Stimulated activated CD4-positive, alpha-beta T cell treated with anti-CD3 and anti-CD28 coated beads, TNF-alpha, amount 100 ng/mL, for 48 hours (primary cell): Measurements from ENCODE around the gene ANXA3.

Experiments
- DNase-seq, 3 donors: peaks; one replicate each; pipeline ENCODE4 v3.0.0-alpha.2; 2020; ENCODE audit warnings: low read depth in 3 of 3

Gene ANXA3

DNA sequence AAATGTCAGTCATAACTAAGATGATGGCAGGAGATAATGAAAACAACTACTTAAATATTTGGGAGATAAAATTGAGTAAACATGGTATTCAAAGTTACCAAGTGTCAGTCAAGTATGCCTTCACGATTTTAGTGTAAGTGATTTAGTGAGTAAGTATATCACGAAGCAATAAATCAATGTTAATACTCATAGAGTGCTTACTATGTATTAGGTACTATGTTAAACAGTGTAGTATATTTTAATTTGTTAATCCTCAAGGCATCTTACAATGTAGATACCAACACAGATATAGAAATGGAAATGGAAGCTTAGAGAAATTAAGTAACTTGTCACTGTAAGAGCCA lies 59.6 kb downstream of the ANXA3 start:
- DNase-seq = no peak

DNA sequence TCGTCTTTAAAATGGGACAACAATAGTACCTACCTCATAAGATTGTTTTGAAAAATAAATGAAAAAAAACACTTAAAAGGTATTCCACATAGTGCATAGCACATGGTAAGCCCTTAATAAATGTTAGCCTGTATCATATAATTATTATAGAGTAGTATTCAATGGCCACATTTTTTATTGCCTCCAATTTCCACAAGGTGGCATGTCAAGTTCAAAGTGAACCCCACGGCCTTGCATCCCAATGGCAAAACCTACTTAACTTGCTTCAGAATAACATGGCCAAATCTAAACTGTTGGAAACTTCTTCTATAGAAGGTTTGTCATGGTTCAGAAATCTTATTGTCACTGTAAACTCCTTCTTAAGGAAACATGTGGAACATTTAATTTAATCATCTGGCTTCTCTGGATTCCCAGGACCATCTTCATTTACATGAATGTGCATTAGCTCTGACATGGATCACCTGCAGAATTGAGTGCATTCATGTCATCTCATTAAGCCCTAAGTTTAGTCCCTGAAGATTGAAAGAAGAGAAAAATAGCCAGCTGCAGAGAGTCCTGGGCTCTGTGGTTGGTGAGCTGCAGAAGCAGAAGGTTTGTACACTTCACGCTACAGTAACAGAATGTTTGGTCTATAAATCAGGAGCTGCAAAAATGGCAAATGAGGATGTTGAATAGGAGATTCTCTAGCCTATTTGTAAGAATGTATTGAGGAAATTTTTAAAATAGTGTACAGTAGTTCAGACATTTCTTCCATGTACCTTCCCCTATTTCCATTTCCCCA lies 61.0 kb downstream of the ANXA3 start:
- DNase-seq = no peak

DNA sequence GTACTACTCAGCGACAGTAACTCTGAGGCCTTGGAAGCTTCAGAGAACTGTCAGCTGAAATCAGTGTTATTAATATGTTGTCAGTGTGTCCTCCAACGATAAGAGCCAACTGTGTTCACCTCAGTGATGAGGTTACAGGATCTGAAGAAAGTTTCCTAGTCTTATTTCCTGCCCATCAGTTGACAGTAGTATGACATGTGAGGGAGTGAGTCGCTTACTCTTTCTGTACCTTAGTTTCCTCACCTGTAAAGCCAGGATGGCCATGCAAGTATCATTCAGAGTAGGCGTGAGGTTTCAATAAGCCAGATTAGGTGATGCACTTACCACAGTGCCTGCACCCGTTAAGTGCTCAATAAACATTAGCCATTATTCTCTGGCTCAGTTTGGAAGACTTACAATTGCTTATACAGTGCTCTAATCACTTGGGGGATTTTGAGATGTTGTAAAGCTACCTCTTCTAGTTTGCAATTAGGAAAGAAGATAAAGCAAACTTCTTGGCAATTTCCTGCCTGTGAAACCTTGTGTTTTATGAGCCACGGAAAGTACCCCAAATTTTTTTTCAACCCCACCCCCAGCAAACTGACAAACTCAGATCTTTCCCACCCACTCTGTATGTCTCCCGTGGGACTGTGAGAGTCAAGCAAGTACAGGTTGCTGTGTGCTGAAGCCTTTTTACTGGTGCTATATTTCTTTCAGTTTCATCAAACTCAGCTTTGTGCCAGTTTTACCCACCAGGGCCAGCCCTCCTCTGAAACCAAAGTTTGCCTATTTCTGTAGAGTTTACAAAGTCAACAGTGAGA lies 62.2 kb downstream of the ANXA3 start:
- DNase-seq = no peak

DNA sequence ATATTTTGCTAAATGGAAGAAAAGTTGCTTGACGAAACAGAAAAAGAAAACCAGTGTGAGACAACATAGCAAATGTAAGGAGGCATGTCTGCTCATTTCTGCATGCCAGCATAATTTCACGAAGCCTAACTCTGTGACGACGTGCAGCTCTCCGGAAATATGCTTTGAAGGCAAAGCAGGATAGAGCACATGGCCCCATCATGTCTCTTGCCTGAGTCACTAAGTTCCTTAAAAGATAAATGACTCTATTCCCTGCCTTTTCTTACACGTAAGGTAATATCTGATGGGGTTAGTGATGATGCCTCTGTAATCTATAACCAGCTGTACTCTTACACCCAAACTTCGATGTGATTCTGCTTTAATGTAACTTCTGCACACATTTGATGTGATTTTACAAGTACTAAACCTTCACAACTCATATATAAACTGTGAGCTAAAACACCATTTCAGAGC lies 64.5 kb downstream of the ANXA3 start:
- DNase-seq = no peak

DNA sequence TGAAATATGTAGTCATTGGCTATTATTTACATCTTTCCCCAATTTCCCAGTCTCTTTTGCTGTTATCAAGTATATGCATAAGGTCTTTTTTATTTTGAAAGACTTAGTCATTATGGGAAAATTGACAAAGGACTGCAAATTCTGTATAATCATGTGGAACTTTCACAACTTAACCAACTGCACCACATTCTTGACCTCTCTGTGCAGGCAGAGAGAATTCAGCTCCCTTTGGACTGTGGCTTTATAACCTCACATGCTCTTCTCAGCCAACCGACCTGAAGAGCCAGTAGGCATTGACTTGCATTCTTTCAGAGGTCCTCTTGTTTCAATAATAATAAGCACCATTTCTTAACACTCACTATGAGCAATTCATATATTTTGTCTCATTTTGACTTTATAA lies 66.9 kb downstream of the ANXA3 start:
- no peak for DNase-seq

DNA sequence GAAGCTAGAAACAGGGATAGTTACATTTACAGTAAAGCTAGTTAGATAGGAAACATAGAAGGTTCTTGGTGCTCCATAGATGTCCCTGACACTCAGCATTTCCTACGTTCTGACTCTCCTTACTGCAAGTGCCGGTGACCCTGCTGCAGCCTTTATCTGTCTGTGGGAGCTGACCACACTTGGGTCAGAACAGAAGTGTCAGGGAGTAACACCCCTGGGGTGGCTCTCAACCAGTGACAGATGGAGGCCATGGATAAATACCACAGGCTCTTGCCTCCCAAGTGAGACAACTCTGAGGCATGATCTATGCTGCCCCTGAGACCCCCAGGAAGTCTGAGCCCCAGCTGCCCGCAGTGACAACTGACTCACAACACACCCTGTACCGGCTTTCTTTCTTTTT lies 69.8 kb downstream of the ANXA3 start:
- DNase-seq = no peak

DNA sequence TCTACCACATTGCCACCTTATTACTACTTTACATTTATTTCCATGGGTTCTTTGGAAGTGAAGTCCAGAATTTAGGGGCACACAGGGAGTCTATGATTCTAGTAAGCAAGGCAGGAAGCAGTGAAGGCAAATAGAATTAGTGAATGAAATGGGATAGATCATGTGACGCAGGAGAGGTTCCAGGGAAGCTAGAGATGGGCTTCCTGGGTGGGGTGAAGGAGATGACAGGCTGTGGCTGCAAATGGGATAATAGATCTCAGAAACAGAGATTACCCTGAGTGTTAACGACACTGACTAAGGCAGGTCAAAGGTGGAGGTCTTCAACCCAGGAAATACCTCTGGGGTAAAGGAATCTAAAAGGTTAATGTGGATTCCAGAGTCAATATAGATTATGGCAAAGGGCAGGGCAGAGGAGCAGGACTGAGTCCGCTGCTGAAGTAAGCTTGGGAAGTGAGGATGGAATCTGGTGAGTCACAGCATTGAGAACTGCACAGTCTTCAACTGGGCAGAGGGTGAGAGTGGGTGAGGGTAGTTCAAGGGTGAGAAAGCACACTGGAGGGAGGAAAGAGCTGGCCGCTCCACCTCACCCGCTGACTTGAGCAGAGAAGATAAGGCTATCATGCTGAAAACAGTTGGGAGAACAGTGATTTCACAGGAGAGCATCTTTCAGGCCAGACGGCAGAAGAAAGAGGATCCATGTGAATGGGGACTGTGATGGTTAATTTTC lies 70.8 kb downstream of the ANXA3 start:
- DNase-seq = no peak

DNA sequence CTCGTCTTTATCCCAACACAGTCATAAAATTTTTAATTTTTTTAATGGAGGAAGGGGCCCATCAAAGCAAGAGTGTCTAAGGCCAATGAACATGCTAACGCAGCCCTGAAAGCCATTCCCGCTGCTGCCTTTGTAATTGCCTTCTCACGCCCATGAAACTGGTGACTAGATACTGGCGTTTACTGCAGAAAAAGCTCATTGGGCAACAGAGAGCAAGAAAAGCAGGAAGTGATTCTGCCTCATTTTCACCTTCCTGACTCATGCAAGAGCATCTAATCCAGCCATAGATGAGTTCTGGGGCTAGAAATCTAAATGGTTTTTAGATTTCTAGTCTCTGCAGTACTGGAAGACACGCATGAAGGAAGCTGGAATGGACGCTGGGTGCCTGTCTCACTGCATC lies 72.5 kb downstream of the ANXA3 start:
- no peak for DNase-seq

DNA sequence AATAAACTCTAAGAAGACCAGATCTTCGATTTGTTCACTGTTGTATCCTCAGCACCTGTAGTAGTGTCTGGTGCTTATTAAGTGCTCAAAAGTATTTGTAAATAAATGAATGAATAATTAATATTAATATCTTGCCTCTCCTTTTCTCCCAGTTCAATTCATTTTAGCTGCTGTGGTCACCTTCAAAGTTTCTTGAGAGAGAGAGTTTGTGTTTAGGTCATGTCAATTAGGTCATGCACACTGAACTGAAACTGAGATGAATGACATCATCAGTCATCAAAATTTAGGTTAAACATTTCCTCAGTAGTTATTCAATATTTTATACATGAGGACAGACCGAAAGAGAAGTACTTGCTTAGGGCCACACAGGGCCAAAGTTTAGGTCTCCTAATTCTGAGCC lies 73.5 kb downstream of the ANXA3 start:
- no peak for DNase-seq

DNA sequence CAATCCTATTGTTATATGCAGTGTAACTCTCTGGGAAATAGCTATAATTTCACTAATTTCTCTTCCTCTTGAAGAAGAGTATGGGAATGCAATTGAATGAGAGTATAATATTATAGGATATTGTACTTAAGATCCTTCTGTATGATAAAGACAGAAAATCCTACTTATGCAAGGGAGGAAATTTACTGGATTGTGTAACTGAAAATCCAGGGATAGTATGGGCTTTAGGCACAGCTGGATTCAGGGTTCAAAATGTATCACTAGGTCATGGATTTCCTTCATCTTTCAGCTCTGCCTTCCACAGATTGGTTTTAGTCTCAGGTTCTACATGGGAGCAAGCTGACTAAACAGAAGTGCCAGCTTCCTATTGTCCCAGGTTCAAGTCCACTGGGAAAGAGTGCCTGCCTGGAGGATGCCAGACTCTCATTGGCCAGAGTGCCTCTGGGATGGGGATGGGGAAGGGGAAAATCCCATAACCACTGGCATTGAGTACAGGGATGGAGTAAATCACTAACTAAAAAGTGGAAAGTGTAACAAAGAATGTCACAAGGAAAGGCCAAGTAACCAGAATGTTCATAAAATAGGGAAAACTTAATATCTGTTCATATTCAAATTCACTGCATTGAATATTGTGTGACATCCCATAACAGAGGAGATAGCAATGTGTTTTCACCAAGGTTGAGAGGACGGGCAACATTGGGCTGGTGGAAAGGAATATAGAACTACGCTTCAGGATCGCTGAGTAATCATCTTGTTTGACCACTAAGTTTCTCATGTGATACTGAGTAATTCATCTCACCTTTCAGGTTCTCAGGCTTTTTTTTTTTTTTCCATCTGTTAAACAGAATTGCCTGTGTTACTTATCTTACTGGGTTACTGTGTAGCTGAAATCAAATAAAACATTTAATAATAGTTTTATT lies 75.7 kb downstream of the ANXA3 start:
- DNase-seq = no peak

DNA sequence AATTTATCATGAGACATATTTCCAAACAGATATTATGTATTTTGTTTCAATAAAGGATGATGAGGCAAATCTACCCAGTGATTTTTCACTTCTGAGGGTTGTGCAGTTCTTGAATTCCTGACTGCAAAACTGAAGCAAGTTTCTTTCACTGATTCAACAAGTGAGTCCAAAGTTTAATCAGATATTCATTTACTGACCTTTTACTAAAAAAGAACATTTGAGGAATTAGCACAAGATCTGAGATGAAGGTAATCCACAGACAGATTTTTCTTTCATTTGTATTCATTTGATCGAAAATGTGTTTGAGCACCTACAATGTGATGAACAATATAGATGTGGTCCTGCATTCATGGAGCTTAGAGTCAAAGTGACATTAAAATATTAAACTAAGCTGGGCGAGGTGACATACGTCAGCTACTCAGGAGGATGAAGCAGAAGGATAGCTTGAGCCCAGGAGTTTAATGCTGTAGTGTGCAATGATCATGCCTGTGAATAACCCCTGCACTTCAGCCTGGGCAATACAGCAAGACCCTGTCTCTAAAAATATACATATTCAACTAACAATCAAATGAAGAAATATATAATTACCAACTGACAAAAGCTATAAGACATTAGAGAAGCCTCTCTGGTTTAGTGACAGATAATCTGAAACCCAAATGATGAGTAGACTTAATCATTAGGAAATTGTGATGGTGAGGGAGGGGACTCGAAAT lies 76.6 kb downstream of the ANXA3 start:
- DNase-seq = no peak

DNA sequence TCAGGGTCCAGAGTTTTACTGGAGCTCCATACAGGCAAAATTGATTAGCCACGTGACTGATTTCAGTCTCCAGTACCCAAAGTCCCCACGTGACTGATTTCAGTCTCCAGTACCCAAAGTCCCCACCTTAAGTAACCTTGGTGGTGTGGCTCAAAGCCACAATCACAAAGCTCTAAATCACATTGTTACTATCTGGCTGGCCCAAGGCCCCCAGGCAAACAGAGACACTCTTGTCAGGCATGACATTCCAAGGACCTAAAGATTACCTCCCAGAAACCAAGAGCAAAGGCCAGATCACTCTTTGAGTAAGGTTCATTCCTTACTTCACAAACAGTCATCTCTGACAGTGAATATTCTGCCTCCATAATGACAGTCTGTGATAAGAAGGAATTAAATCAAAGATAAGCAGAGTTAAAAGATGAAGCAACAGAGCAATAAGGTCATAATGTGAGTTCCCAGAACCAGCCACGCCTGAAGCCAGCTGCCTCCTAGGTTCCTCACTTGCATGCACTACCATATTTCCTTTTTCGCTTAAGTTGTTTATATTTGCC lies 78.5 kb downstream of the ANXA3 start:
- DNase-seq = no peak

DNA sequence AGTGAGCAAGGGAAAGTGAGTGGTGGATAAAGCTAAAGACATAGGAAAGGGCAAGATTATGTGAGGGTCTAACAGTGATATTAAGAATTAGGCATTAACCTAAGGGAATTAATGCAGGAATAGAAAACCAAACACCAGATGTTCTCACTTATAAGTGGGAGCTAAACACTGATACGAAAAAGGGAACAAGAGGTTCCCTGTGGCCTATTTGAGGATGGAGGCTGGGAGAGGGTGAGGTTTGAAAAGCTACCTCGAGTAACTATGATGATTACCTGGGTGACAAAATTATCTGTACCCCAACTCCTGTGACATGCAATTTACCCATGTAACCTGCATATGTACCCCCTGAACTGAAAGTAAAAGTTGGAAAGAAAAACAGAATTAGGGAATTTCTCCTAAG lies 79.0 kb downstream of the ANXA3 start:
- no peak for DNase-seq

DNA sequence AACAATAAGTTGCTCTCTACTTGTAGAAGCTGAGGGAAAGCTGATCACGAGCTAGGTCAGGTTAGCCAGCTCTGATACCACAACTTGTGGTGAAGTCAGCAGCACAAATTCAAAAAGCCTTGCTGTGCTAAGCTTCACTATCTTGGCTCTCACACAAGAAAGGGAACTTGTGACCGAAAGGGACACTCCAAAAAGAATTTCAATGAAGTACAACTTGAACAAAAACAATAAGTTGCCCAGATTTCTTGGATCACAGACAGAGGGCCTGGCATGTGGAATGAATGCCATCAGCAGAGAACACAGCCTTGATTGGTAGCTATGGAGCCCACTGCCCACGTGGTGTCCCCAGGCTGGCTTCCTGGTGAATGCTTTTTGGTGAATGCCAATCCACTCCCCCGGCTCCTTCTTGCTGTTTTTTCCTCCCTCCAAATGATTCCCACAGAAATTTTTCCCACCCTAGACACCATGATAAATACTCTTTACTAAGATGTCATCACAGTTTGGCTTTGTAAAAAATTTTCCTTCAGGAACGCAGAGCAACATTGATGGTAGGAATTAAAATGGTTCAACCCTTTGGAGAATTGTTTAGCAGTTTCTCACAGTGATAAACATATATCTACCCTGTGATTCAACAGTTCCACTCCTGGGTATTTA lies 82.6 kb downstream of the ANXA3 start:
- no peak for DNase-seq

DNA sequence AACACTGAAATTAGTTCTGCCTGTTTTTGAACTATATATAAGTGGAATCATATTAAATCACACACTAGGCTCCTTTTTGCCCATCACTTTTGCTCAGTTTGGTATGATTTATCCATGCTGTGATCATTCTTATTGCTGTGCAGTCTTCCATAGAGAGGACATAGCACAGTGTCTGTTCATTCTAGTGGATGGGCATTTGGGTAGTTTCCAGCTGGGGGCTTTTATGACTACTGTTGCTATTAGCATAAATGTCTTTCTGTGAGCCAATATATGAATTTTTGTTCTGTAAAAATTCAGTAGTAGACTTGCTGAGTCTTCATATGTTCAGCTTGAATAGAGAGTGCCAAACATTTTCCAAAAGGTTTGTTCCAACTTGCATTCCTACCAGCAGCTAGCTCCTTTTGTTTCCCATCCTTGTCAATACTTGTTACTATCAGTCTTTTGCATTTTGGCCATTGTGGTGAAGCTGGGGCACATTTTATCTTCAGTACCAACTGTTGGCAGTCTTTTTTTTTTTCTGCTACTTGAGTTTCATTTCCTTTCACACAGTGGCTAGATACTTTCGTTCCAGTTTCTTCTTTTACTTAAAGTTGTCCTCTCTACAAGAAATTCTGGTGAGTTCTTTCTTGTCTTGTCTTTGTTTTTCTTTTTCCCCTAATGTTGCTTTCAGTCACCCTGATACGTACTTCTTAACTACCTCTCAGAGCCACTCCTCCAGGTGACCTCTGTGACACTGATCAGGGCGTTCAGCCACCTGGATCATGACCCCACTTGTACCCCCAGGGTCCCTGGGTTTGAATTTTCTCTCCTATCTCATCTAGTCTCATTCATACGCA lies 87.0 kb downstream of the ANXA3 start:
- no peak for DNase-seq

DNA sequence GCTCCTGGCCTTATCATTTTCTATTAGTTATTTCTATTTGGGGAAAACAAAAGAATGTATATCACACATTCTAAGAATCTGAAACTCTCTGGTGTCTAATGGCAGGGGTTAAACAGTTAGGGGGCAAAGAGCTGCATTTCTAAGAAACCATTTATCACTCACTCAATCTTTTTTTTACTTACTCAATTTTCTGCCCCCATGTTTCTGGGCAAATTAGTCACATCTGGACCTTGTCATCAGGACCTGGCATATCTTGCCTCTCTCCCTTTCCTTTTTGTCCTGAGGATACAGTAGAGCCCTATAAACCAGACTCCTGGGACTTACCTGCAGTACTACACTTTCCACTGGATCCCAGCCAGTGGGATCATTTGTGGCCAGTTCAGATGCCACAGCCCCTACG lies 89.1 kb downstream of the ANXA3 start:
- no peak for DNase-seq

DNA sequence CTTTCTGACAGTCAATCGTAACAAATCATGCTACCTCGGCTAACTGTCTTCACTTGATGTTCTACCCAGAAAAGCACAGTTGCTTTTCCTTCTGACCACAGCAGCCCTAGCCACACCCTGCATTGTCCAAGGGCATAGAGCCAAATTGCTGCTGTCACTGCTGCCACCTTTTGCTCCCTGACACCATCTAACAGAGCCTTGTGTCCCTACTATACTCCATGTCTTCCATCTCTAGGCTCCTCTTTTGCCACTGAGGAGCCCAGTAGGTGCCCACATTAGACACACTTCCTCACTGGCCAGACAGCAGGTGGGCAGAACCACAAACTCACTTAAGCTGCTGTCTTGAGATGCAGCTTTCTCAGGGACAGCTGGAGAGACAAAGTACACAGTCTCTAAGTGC lies 91.4 kb downstream of the ANXA3 start:
- DNase-seq = no peak

DNA sequence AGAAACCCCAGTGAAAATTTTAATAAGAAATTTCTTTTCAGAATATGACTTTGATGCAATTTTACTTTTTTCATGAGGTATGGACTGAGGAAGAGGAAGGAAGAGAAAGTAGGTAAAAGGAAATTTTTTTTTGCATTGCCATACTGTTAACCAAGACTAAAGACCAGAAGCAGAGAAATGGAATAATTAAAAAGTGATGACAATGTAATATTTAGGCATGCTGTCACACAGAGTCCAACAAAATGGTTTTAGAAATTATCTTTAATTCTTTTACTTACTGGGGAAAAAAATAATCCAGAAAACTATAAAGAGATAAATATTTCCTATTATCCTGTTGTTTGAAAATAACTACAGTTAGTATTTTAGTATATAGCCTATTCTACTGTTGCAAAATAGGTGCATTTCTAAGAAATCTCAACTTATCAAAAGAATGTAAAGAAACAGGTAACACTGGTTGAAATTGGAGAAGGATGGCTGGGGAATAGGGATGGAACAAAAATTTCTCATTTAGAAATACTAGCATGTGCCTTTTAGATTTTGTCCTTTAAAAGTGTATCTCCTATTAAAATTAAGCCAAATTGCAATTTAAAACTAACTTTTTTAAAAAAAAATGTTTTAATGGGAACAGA lies 92.6 kb downstream of the ANXA3 start:
- no peak for DNase-seq
